DOHH2 (cell line): Measurements from ENCODE around the gene RBM3.

ENCODE experiments used
- H3F3A ChIP-seq: fragments of 200-600 bp; sonication (generic), shearing (Covaris generic); 2 replicates; pipeline ENCODE4 v1.6.0; 2016; ENCODE audit warnings: antibody characterized with exemption, mild to moderate bottlenecking; ENCODE audit not compliant: control insufficient read depth, insufficient read depth
- H3K27ac ChIP-seq: fragments of 200-600 bp; sonication (generic); 2 replicates; pipeline ENCODE4 v1.5.1; 2014; ENCODE audit warnings: low read depth, mild to moderate bottlenecking, low read length, moderate library complexity
- H3K27me3 ChIP-seq: fragments of 200-600 bp; sonication (generic); 2 replicates; pipeline ENCODE4 v1.6.1; 2014; ENCODE audit warnings: mild to moderate bottlenecking, low read length, mixed read lengths; ENCODE audit not compliant: control insufficient read depth
- H3K36me3 ChIP-seq: fragments of 200-600 bp; sonication (generic); 2 replicates; pipeline ENCODE4 v1.6.1; 2014; ENCODE audit warnings: mild to moderate bottlenecking, low read length, moderate library complexity, mixed read lengths; ENCODE audit not compliant: control insufficient read depth
- H3K4me1 ChIP-seq: fragments of 200-600 bp; sonication (generic); 2 replicates; pipeline ENCODE4 v1.6.1; 2014; ENCODE audit warnings: mild to moderate bottlenecking, low read length, mixed read lengths; ENCODE audit not compliant: control insufficient read depth
- H3K4me2 ChIP-seq: fragments of 200-600 bp; sonication (generic); 2 replicates; pipeline ENCODE4 v1.6.0; 2014; ENCODE audit warnings: mild to moderate bottlenecking, low read length, moderate library complexity
- H3K4me3 ChIP-seq: fragments of 200-600 bp; sonication (generic); 2 replicates; pipeline ENCODE4 v1.5.1; 2014; ENCODE audit warnings: mild to moderate bottlenecking, low read length, mixed read lengths
- H3K79me2 ChIP-seq: fragments of 200-600 bp; sonication (generic); 2 replicates; pipeline ENCODE4 v1.6.1; 2014; ENCODE audit warnings: mild to moderate bottlenecking, low read length, mixed read lengths; ENCODE audit not compliant: control insufficient read depth
- H3K9me2 ChIP-seq: fragments of 200-600 bp; sonication (generic); replicated peaks from 2 replicates; pipeline ENCODE4 v1.6.1; 2014; ENCODE audit warnings: mild to moderate bottlenecking, low read length, mixed read lengths; ENCODE audit not compliant: control insufficient read depth
- H3K9me3 ChIP-seq: fragments of 200-600 bp; sonication (generic); 2 replicates; pipeline ENCODE4 v1.6.1; 2014; ENCODE audit warnings: antibody characterized with exemption, low read length, mixed read lengths; ENCODE audit not compliant: control insufficient read depth, insufficient read depth
- H4K20me1 ChIP-seq: fragments of 200-600 bp; sonication (generic); 2 replicates; pipeline ENCODE4 v1.6.0; 2014; ENCODE audit warnings: low read depth, mild to moderate bottlenecking, antibody characterized with exemption, low read length, moderate library complexity; ENCODE audit not compliant: control insufficient read depth, insufficient read depth
- EZH2phosphoT487 ChIP-seq: fragments of 200-600 bp; sonication (generic); IDR thresholded peaks from 2 replicates; pipeline ENCODE4 v1.6.1; 2017; ENCODE audit warnings: borderline replicate concordance, mild to moderate bottlenecking, antibody characterized with exemption, low read length, moderate library complexity, mixed read lengths
- TF ChIP-seq, protein P1 (sequence below): fragments of 200-600 bp; sonication (generic); IDR thresholded peaks from one replicate; pipeline ENCODE4 v1.5.1; 2014; ENCODE audit warnings: antibody characterized with exemption, mild to moderate bottlenecking, low read depth, low read length; ENCODE audit not compliant: poor library complexity, severe bottlenecking

Gene RBM3

DNA sequence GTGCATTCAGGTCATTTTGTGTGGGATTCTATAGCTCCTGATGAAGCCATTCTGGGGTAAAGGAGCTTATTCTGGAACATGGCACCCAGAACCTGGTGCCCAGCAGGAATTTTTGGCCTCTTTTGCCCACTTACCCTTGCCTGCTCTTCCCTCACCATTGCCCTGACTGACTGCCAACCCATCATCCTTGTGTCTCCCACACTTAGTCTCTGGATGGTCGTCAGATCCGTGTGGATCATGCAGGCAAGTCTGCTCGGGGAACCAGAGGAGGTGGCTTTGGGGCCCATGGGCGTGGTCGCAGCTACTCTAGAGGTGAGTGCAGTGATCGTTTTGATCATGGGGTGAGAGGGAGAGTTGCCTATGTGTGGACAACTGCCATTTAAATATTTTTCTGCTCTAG lies 1.8 kb downstream of the RBM3 start:
- Histone ChIP-seq H3K4me2 (peak overlapping the region; percentile 92), H3F3A (peaks cover 50% of the 10 kb centered on the region), H3K27ac (no peak overlapping the region), H3K27me3 (no peaks in the 10 kb centered on the region), H3K9me3 (no peaks in the 10 kb centered on the region), H3K4me3 (peak overlapping the region; percentile 93), H3K4me1 (peaks cover 27% of the 10 kb centered on the region), H3K36me3 (peaks cover 49% of the 10 kb centered on the region), H4K20me1 (peaks cover 11% of the 10 kb centered on the region; the same call in 1 of the 2 replicates), H3K9me2 (no peaks in the 10 kb centered on the region), H3K79me2 (peaks cover 25% of the 10 kb centered on the region)
- no peak for TF ChIP-seq EZH2phosphoT487
- TF ChIP-seq, protein P1, sequence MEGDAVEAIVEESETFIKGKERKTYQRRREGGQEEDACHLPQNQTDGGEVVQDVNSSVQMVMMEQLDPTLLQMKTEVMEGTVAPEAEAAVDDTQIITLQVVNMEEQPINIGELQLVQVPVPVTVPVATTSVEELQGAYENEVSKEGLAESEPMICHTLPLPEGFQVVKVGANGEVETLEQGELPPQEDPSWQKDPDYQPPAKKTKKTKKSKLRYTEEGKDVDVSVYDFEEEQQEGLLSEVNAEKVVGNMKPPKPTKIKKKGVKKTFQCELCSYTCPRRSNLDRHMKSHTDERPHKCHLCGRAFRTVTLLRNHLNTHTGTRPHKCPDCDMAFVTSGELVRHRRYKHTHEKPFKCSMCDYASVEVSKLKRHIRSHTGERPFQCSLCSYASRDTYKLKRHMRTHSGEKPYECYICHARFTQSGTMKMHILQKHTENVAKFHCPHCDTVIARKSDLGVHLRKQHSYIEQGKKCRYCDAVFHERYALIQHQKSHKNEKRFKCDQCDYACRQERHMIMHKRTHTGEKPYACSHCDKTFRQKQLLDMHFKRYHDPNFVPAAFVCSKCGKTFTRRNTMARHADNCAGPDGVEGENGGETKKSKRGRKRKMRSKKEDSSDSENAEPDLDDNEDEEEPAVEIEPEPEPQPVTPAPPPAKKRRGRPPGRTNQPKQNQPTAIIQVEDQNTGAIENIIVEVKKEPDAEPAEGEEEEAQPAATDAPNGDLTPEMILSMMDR, result no peak

- Histone ChIP-seq H3K27ac (no peak overlapping the region), H3K4me2 (no peak overlapping the region), H3F3A (peaks cover 47% of the 10 kb centered on the region), H3K4me3 (no peak overlapping the region), H3K27me3 (no peaks in the 10 kb centered on the region), H3K79me2 (peaks cover 25% of the 10 kb centered on the region), H4K20me1 (peaks cover 11% of the 10 kb centered on the region; the same call in 1 of the 2 replicates), H3K9me2 (no peaks in the 10 kb centered on the region), H3K9me3 (no peaks in the 10 kb centered on the region), H3K4me1 (peaks cover 20% of the 10 kb centered on the region), H3K36me3 (peaks cover 49% of the 10 kb centered on the region)
- TF ChIP-seq, protein P1, result no peak
- TF ChIP-seq EZH2phosphoT487, result no peak
These were observed 4.4 kb downstream of the RBM3 start for GRCh38 chrX:48578661-48579128.

DNA sequence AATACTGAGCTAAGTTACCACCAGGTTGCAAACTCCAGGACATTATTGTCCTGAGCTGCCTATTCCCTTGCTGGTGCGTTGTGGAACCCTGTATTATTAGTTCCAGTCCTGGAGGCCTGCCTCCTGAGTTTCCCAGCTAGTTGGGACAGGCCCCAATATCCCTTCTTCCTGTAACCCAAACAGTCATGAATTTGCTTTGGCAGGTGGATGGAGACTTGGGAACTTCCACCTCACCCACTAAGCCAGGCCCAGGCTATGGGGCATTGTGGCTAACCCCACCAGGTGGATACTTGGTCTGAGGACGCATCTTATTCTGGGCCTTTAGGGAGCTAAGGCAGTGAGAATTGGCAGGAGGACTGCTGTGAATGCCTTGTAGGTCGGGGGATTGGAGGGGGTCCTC lies 5.0 kb downstream of the RBM3 start:
- TF ChIP-seq, protein P1, result no peak
- no peak for TF ChIP-seq EZH2phosphoT487
- Histone ChIP-seq H3K27me3 (no peaks in the 10 kb centered on the region), H3K79me2 (peaks cover 25% of the 10 kb centered on the region), H3F3A (peaks cover 47% of the 10 kb centered on the region), H3K36me3 (peaks cover 49% of the 10 kb centered on the region), H3K9me3 (no peaks in the 10 kb centered on the region), H3K4me3 (no peak overlapping the region), H3K4me2 (no peak overlapping the region), H3K9me2 (no peaks in the 10 kb centered on the region), H3K27ac (no peak overlapping the region), H3K4me1 (peaks cover 18% of the 10 kb centered on the region), H4K20me1 (peaks cover 11% of the 10 kb centered on the region; the same call in 1 of the 2 replicates)
